HepG2 (cell line): ENCODE measurements around the gene PTPRM. TPM values are rescaled to one million over a fixed set of nuclear protein-coding genes. Genes with fewer than 3 reads are reported as not detected.

Experiments used
- ATAC-seq: fragments of 200-7000 bp; cut with Tn5 transposase; 3 replicates; pipeline ENCODE4 v1.9.1; 2020; ENCODE audit warnings: mild to moderate bottlenecking, moderate library complexity
- BruUV-seq: library from RNA; stranded (reverse); fragments of 400-500 nt; replicated peaks from 2 replicates; lab custom pipeline; 2021; lab: Mats Ljungman, UMichigan
- CTCF ChIA-PET: fragments of 300-600 bp; formaldehyde crosslinking; extraction: SDS; loops from one replicate; lab custom pipeline; 2021; ENCODE audit warnings: low total read pairs, inconsistent platforms, low intra/inter-chr PET ratio; lab: Yijun Ruan, JAX
- POLR2A ChIA-PET: fragments of 350-600 bp; sonication (Branson Sonifier 250); formaldehyde crosslinking; loops from one replicate; lab custom pipeline; 2020; ENCODE audit warnings: antibody characterized with exemption, inconsistent platforms; lab: Yijun Ruan, JAX
- DNase-seq: peaks from one replicate; pipeline ENCODE4 v3.0.0-alpha.2; 2015; ENCODE audit warnings: low spot score
- FAIRE-seq: peaks from 3 replicates; lab custom pipeline; 2011; peaks lifted over from hg19 to GRCh38; lab: Jason Lieb, UNC
- H2AFZ ChIP-seq: one replicate; pipeline ENCODE4 v1.6.1; 2011; ENCODE audit warnings: low read length, inconsistent platforms
- H3K27ac ChIP-seq: fragments of 300-600 bp; 3 replicates; pipeline ENCODE4 v1.8.0; 2011; ENCODE audit warnings: mixed run types, mild to moderate bottlenecking, mixed read lengths, low read length, inconsistent platforms; ENCODE audit not compliant: insufficient read depth; ENCODE audit errors: extremely low read length
- H3K27me3 ChIP-seq, 2 experiments: fragments of 200-600 bp in 1 of 2; 2 replicates in 1 of 2; 3 replicates in 1 of 2; pipeline versions ENCODE4 v1.6.0 to v1.8.0; 2011; ENCODE audit warnings: low read length in 2 of 2, mild to moderate bottlenecking in 2 of 2, moderate library complexity in 2 of 2, inconsistent platforms in 1 of 2; ENCODE audit not compliant: insufficient read depth in 2 of 2, control insufficient read depth in 1 of 2
- H3K36me3 ChIP-seq, 2 experiments: fragments of 200-600 bp in 1 of 2; replicated peaks in 1 of 2; 2 replicates in 1 of 2; 3 replicates in 1 of 2; pipeline versions ENCODE4 v1.5.1 to v1.8.0; 2011; ENCODE audit warnings: low read length in 2 of 2, inconsistent platforms in 1 of 2; ENCODE audit not compliant: insufficient read depth in 2 of 2, control insufficient read depth in 1 of 2
- H3K4me1 ChIP-seq: 2 replicates; pipeline ENCODE4 v1.5.1; 2012; ENCODE audit warnings: low read length, inconsistent platforms; ENCODE audit not compliant: insufficient read depth
- H3K4me2 ChIP-seq: 2 replicates; pipeline ENCODE4 v1.6.0; 2011; ENCODE audit warnings: low read depth, low read length, inconsistent platforms
- H3K4me3 ChIP-seq, 3 experiments: fragments of 200-600 bp in 1 of 3; sonication (generic), shearing (Covaris generic) in 1 of 3; replicated peaks in 1 of 3; 2 replicates each; pipeline ENCODE4 v1.5.1; 2011 to 2016; ENCODE audit warnings: low read length in 3 of 3, inconsistent platforms in 2 of 3, low read depth in 2 of 3, mild to moderate bottlenecking in 2 of 3, control low read depth in 1 of 3, mixed read lengths in 1 of 3; ENCODE audit not compliant: insufficient read depth in 1 of 3
- H3K79me2 ChIP-seq: one replicate; pipeline ENCODE4 v1.6.1; 2011; ENCODE audit warnings: low read length, inconsistent platforms; ENCODE audit not compliant: insufficient read depth
- H3K9ac ChIP-seq: 2 replicates; pipeline ENCODE4 v1.6.0; 2011; ENCODE audit warnings: mild to moderate bottlenecking, low read depth, low read length, inconsistent platforms; ENCODE audit not compliant: insufficient read depth
- H3K9me3 ChIP-seq: 2 replicates; pipeline ENCODE4 v1.5.1; 2012; ENCODE audit warnings: mild to moderate bottlenecking, low read length
- H4K20me1 ChIP-seq: 2 replicates; pipeline ENCODE4 v1.6.0; 2011; ENCODE audit warnings: inconsistent platforms, mild to moderate bottlenecking, low read length, moderate library complexity; ENCODE audit not compliant: insufficient read depth
- CEBPB ChIP-seq: IDR thresholded peaks from 2 replicates; pipeline ENCODE4 v1.6.1; 2011; ENCODE audit warnings: low read depth, low read length, improper control_type of control experiment, borderline replicate concordance
- EP300 ChIP-seq, 3 experiments: sonication (generic) in 1 of 3; formaldehyde crosslinking in 1 of 3; IDR thresholded peaks; 2 replicates each; pipeline versions ENCODE4 v1.5.1 to v1.6.1; 2011 to 2020; ENCODE audit warnings: low read depth in 2 of 3, low read length in 2 of 3, borderline replicate concordance in 1 of 3, improper control_type of control experiment in 1 of 3, mild to moderate bottlenecking in 1 of 3, missing genetic modification reagents in 1 of 3, moderate library complexity in 1 of 3
- ETV5 ChIP-seq: IDR thresholded peaks from 2 replicates; pipeline ENCODE4 v1.6.1; 2018; ENCODE audit warnings: missing biosample characterization, missing genetic modification reagents, inconsistent platforms, borderline replicate concordance
- FOXA1 ChIP-seq, 2 experiments: fragments of 450-650 bp in 1 of 2; sonication (generic) in 1 of 2; formaldehyde crosslinking in 1 of 2; IDR thresholded peaks; 2 replicates each; pipeline versions ENCODE4 v1.4.0 to v1.6.1; 2016 to 2020; ENCODE audit warnings: missing genetic modification reagents in 1 of 2
- GATAD1 ChIP-seq: IDR thresholded peaks from 2 replicates; pipeline ENCODE4 v1.6.1; 2016; ENCODE audit warnings: missing genetic modification reagents, missing compliant biosample characterization
- MAF1 ChIP-seq: sonication (generic); formaldehyde crosslinking; IDR thresholded peaks from 2 replicates; pipeline ENCODE4 v1.5.0; 2020; ENCODE audit warnings: missing genetic modification reagents, borderline replicate concordance
- MEIS2 ChIP-seq: sonication (generic); formaldehyde crosslinking; IDR thresholded peaks from 2 replicates; pipeline ENCODE4 v1.9.0; 2021; ENCODE audit warnings: mild to moderate bottlenecking, missing genetic modification reagents
- MIER3 ChIP-seq: IDR thresholded peaks from 2 replicates; pipeline ENCODE4 v1.6.1; 2016; ENCODE audit warnings: missing compliant biosample characterization, borderline replicate concordance
- PHF21A ChIP-seq: sonication (generic); formaldehyde crosslinking; IDR thresholded peaks from 2 replicates; pipeline ENCODE4 v1.5.0; 2020; ENCODE audit warnings: mild to moderate bottlenecking, missing genetic modification reagents
- RNF219 ChIP-seq: sonication (generic); formaldehyde crosslinking; IDR thresholded peaks from 2 replicates; pipeline ENCODE4 v1.5.0; 2020; ENCODE audit warnings: mild to moderate bottlenecking, missing genetic modification reagents
- SIX1 ChIP-seq: sonication (generic); formaldehyde crosslinking; IDR thresholded peaks from 2 replicates; pipeline ENCODE4 v1.4.0; 2020; ENCODE audit warnings: missing genetic modification reagents, borderline replicate concordance
- SOX6 ChIP-seq, 2 experiments: fragments of 450-650 bp in 1 of 2; sonication (generic) in 1 of 2; formaldehyde crosslinking in 1 of 2; IDR thresholded peaks; 2 replicates each; pipeline versions ENCODE4 v1.4.0 to v1.6.1; 2017 to 2020; ENCODE audit warnings: antibody characterized with exemption in 1 of 2, mild to moderate bottlenecking in 1 of 2, missing genetic modification reagents in 1 of 2
- SRY ChIP-seq: sonication (generic); formaldehyde crosslinking; IDR thresholded peaks from 2 replicates; pipeline ENCODE4 v1.8.0; 2022; ENCODE audit warnings: mild to moderate bottlenecking, missing genetic modification reagents
- ZNF879 ChIP-seq: sonication (generic); formaldehyde crosslinking; IDR thresholded peaks from 2 replicates; pipeline ENCODE4 v1.8.1; 2023; ENCODE audit warnings: missing genetic modification reagents
- in situ Hi-C: cut with HindIII; loops from 2 replicates; pipeline ENCODE4 v1.10.0; 2017; ENCODE audit warnings: low pct_unique_long_range_greater_than_20kb; ENCODE audit not compliant: extremely low pct_ligation_motif_present
- intact Hi-C: fragments of 100-400 bp; cut with micrococcal nuclease; formaldehyde crosslinking; loops from one replicate; pipeline ENCODE4 v1.10.0; 2022; ENCODE audit not compliant: unreplicated experiment
- polyA plus RNA-seq, 8 experiments: library from polyadenylated mRNA; depleted of rRNA in 3 of 8; stranded (reverse) in 7 of 8; unstranded in 1 of 8; fragments of >200 nt; fragmentation: Illumina TruSeq in 4 of 8; extraction: Trizol in 4 of 8; gene quantifications; 2 replicates each; pipeline versions ENCODE4 v1.2.1 to v1.2.3, GENCODE V29; 2011 to 2016; ENCODE audit warnings: low read depth in 4 of 8, missing spikeins in 1 of 8, mixed read lengths in 1 of 8; ENCODE audit not compliant: insufficient read depth in 1 of 8
- total RNA-seq, 5 experiments: library from RNA; depleted of rRNA; stranded (reverse); fragments of >200 nt; fragmentation: Illumina TruSeq; extraction: Trizol; gene quantifications; 2 replicates each; pipeline ENCODE4 v1.2.3, GENCODE V29; 2016; ENCODE audit warnings: low read depth in 1 of 5
- TF ChIP-seq, protein P1 (sequence below): sonication (generic); formaldehyde crosslinking; conservative IDR thresholded peaks from 2 replicates; pipeline ENCODE4 v1.4.0; 2020; ENCODE audit warnings: missing genetic modification reagents

PTPRM gene
- total and polyA plus RNA-seq, 2 of the 13 experiments (the other 11 are each of a cell fraction or from before 2014, with no cell fraction given) = 12.6 to 108 TPM

DNA sequence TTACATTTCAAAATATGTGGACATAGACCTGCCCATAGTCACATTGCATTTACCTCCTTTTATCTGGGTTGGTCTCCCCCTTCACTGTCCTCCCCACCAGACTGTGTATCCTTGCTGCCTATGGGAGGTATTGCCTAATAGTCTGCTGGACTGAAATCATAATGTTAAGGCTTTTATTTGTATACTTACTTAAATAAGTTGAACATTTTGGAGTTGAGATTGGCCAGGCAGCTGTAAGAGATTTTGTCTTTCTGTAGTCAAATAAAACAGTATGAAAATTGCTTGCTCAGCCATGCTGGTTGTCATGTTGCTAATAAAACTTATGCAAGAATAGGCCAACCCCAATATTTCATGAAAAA is 280.9 kb downstream of the PTPRM start:
- Histone ChIP-seq H3K4me3 (no peak overlapping the region), H3K27me3 (no peaks in the 10 kb centered on the region), H3K27ac (no peak overlapping the region), H2AFZ (no peak overlapping the region), H3K4me1 (no peaks in the 10 kb centered on the region), H3K79me2 (no peaks in the 10 kb centered on the region), H3K9ac (no peak overlapping the region), H4K20me1 (no peaks in the 10 kb centered on the region), H3K9me3 (peaks cover 12% of the 10 kb centered on the region), H3K36me3 (peaks cover 0 to 3% of the 10 kb centered on the region in 2 experiments; a peak in 1 of 5 replicates), H3K4me2 (no peak overlapping the region)
- DNase-seq (no peak), FAIRE-seq (no peak), ATAC-seq (no peak)
- intact Hi-C loops = no loop called here
- BruUV-seq = no TSS peak
- POLR2A ChIA-PET = no interaction called here
- TF ChIP-seq PHF21A (CRISPR knock-in tag) = no peak
- peak; percentile 41; the same call in 1 of the 2 replicates for TF ChIP-seq CEBPB
- no peak for TF ChIP-seq GATAD1 (CRISPR knock-in tag)
- in situ Hi-C loops = no loop called here
- CTCF ChIA-PET = no interaction called here

DNA sequence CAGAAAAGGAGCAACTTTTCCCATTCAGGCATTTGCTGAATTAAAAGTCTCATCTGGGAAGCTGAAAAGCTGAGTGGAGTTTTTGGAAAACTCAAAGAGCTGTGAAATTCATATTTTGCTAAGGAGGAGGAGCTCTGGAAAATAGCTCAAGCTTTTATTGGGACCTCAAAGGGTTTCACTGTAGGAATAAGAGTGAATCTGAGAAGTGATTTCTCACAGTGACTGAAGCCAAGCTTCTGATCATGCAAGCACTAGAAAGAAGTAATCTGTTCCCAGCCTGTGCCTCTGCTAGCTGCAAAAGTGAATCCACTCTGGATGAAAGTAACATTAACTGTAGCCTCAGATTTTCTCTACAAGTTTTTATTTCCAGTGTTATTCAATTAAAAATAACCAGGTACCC is 283.3 kb downstream of the PTPRM start:
- Histone ChIP-seq H3K27me3 (no peaks in the 10 kb centered on the region), H3K4me1 (no peaks in the 10 kb centered on the region), H3K9ac (no peak overlapping the region), H3K9me3 (no peaks in the 10 kb centered on the region), H4K20me1 (no peaks in the 10 kb centered on the region; the same call in 1 of the 2 replicates), H3K4me2 (no peak overlapping the region), H3K36me3 (no peaks in the 10 kb centered on the region), H2AFZ (no peak overlapping the region), H3K79me2 (no peaks in the 10 kb centered on the region), H3K27ac (no peak overlapping the region), H3K4me3 (no peak overlapping the region)
- ChIA-PET CTCF (no interaction called here), POLR2A (no interaction called here)
- intact Hi-C loops (loop anchor here (2.0 to 5.0 kb wide), 2 partner anchors 16 to 52 kb away; no protein-coding TSS in a partner anchor), in situ Hi-C loops (no loop called here)
- no peak for ATAC-seq
- no TSS peak for BruUV-seq
- no peak for FAIRE-seq
- no peak for DNase-seq
- no peak for TF ChIP-seq SRY (CRISPR knock-in tag)
- TF ChIP-seq MIER3 (CRISPR knock-in tag) = no peak
- no peak for TF ChIP-seq SIX1 (CRISPR knock-in tag)
- TF ChIP-seq RNF219 (CRISPR knock-in tag) = no peak
- no peak for TF ChIP-seq ETV5 (CRISPR knock-in tag)
- no peak for TF ChIP-seq MEIS2 (CRISPR knock-in tag)
- TF ChIP-seq SOX6 (IDR thresholded peaks at IDR 0.05) = no peak
- no peak for TF ChIP-seq SOX6 (CRISPR knock-in tag; IDR thresholded peaks at IDR 0.05)
- TF ChIP-seq FOXA1 (IDR thresholded peaks at IDR 0.05) = no peak
- no peak for TF ChIP-seq FOXA1 (CRISPR knock-in tag; IDR thresholded peaks at IDR 0.05)
- no peak for TF ChIP-seq EP300 (IDR thresholded peaks at IDR 0.05; ENCODE audit: low read depth in 2 of 2, low read length in 2 of 2)
- TF ChIP-seq EP300 (CRISPR knock-in tag; IDR thresholded peaks at IDR 0.05; ENCODE audit: borderline replicate concordance) = no peak
- TF ChIP-seq, protein P1, sequence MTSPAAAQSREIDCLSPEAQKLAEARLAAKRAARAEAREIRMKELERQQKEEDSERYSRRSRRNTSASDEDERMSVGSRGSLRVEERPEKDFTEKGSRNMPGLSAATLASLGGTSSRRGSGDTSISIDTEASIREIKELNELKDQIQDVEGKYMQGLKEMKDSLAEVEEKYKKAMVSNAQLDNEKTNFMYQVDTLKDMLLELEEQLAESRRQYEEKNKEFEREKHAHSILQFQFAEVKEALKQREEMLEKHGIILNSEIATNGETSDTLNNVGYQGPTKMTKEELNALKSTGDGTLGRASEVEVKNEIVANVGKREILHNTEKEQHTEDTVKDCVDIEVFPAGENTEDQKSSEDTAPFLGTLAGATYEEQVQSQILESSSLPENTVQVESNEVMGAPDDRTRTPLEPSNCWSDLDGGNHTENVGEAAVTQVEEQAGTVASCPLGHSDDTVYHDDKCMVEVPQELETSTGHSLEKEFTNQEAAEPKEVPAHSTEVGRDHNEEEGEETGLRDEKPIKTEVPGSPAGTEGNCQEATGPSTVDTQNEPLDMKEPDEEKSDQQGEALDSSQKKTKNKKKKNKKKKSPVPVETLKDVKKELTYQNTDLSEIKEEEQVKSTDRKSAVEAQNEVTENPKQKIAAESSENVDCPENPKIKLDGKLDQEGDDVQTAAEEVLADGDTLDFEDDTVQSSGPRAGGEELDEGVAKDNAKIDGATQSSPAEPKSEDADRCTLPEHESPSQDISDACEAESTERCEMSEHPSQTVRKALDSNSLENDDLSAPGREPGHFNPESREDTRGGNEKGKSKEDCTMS = no peak
- no peak for TF ChIP-seq MAF1 (CRISPR knock-in tag)
- TF ChIP-seq ZNF879 (CRISPR knock-in tag) = no peak
